Calu3 (cell line): Measurements from ENCODE around the gene UBN2. TPM values are rescaled to one million over a fixed set of nuclear protein-coding genes. Genes with fewer than 3 reads are reported as not detected.

Source experiments
- BruUV-seq: library from RNA; stranded (reverse); fragments of 400-500 nt; replicated peaks from 2 replicates; lab custom pipeline; 2021; lab: Mats Ljungman, UMichigan
- CTCF ChIA-PET: fragments of 300-600 bp; sonication (Branson Sonifier 250); formaldehyde crosslinking; loops from one replicate; lab custom pipeline; 2022; ENCODE audit warnings: antibody characterized with exemption; lab: Charles Lee
- DNase-seq: peaks from one replicate; pipeline ENCODE4 v3.0.0; 2022
- H3K27ac Mint-ChIP-seq: one replicate; pipeline ENCODE4 v1.8.0; 2022; ENCODE audit warnings: mixed read lengths; ENCODE audit not compliant: unreplicated experiment
- H3K27me3 Mint-ChIP-seq: one replicate; pipeline ENCODE4 v1.8.0; 2022; ENCODE audit warnings: mixed read lengths; ENCODE audit not compliant: unreplicated experiment
- H3K36me3 Mint-ChIP-seq: one replicate; pipeline ENCODE4 v1.8.0; 2022; ENCODE audit warnings: mild to moderate bottlenecking, moderate library complexity, mixed read lengths; ENCODE audit not compliant: insufficient read depth, unreplicated experiment
- H3K4me1 Mint-ChIP-seq: one replicate; pipeline ENCODE4 v1.8.0; 2022; ENCODE audit warnings: mild to moderate bottlenecking, low read depth, mixed read lengths; ENCODE audit not compliant: unreplicated experiment
- H3K4me3 Mint-ChIP-seq: one replicate; pipeline ENCODE4 v1.8.0; 2022; ENCODE audit warnings: mild to moderate bottlenecking, low read depth, moderate library complexity, mixed read lengths; ENCODE audit not compliant: unreplicated experiment
- H3K9me3 Mint-ChIP-seq: one replicate; pipeline ENCODE4 v1.8.0; 2022; ENCODE audit warnings: low read depth, mixed read lengths; ENCODE audit not compliant: unreplicated experiment
- intact Hi-C: fragments of 100-400 bp; cut with micrococcal nuclease; formaldehyde crosslinking; loops from one replicate; pipeline ENCODE4 v1.10.0; 2022; ENCODE audit not compliant: unreplicated experiment
- total RNA-seq: library from RNA; stranded (reverse); gene quantifications from 2 replicates; pipeline ENCODE4 v1.2.3, GENCODE V29; 2022
- TF ChIP-seq, protein P1 (sequence below): fragments of 200-600 bp; IDR thresholded peaks from one replicate; pipeline ENCODE4 v1.8.0; 2022; ENCODE audit warnings: antibody characterized with exemption; ENCODE audit not compliant: unreplicated experiment

UBN2 gene
- total RNA-seq, 1 experiment from 2014 or later = 19.2 TPM

- H3K27me3 Mint-ChIP-seq = no peaks in the 10 kb centered on the region
- intact Hi-C loops = no loop called here
- no peak for DNase-seq
- peaks cover 5% of the 10 kb centered on the region for H3K36me3 Mint-ChIP-seq
- H3K27ac Mint-ChIP-seq = no peak overlapping the region
- H3K9me3 Mint-ChIP-seq = peaks cover 4% of the 10 kb centered on the region
- CTCF ChIA-PET = no interaction called here
- TF ChIP-seq, protein P1, sequence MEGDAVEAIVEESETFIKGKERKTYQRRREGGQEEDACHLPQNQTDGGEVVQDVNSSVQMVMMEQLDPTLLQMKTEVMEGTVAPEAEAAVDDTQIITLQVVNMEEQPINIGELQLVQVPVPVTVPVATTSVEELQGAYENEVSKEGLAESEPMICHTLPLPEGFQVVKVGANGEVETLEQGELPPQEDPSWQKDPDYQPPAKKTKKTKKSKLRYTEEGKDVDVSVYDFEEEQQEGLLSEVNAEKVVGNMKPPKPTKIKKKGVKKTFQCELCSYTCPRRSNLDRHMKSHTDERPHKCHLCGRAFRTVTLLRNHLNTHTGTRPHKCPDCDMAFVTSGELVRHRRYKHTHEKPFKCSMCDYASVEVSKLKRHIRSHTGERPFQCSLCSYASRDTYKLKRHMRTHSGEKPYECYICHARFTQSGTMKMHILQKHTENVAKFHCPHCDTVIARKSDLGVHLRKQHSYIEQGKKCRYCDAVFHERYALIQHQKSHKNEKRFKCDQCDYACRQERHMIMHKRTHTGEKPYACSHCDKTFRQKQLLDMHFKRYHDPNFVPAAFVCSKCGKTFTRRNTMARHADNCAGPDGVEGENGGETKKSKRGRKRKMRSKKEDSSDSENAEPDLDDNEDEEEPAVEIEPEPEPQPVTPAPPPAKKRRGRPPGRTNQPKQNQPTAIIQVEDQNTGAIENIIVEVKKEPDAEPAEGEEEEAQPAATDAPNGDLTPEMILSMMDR = no peak
- BruUV-seq = no TSS peak
- no peak overlapping the region for H3K4me3 Mint-ChIP-seq
- H3K4me1 Mint-ChIP-seq = peaks cover 8% of the 10 kb centered on the region
Measured at GRCh38 chr7:139334399-139335150, 103.5 kb downstream of the UBN2 start.

- no peak for DNase-seq
- Mint-ChIP-seq H3K4me3 (peak overlapping the region; percentile 94), H3K9me3 (peaks cover 4% of the 10 kb centered on the region), H3K36me3 (peaks cover 31% of the 10 kb centered on the region), H3K27me3 (peaks cover 13% of the 10 kb centered on the region), H3K27ac (peak overlapping the region; percentile 74), H3K4me1 (peaks cover 25% of the 10 kb centered on the region)
- CTCF ChIA-PET = no interaction called here
- TF ChIP-seq, protein P1 = no peak
- intact Hi-C loops = no loop called here
- BruUV-seq = no TSS peak
Measured at GRCh38 chr7:139339025-139339424, 108.0 kb downstream of the UBN2 start.

DNA sequence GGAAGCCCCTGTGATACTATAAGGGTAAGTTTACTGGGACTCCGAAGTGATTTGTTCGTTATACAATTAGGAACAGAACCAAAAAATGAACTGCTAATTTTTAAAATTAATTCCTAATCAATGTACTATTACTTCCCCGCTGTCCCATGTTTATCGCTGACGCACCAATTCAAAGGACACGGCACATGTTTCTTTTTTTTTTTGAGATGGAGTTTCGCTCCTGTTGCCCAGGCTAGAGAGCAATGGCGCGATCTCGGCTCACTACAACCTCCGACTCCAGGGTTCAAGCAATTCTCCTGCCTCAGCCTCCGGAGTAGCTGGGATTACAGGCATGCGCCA, 108.6 kb downstream of the UBN2 start:
- BruUV-seq = TSS peak; percentile 49
- Mint-ChIP-seq H3K9me3 (peaks cover 4% of the 10 kb centered on the region), H3K4me3 (peak overlapping the region; percentile 94), H3K36me3 (peaks cover 31% of the 10 kb centered on the region), H3K27me3 (peaks cover 13% of the 10 kb centered on the region), H3K27ac (peak overlapping the region; percentile 100), H3K4me1 (peaks cover 25% of the 10 kb centered on the region)
- intact Hi-C loops = no loop called here
- TF ChIP-seq, protein P1 = no peak
- no peak for DNase-seq
- CTCF ChIA-PET = no interaction called here

DNA sequence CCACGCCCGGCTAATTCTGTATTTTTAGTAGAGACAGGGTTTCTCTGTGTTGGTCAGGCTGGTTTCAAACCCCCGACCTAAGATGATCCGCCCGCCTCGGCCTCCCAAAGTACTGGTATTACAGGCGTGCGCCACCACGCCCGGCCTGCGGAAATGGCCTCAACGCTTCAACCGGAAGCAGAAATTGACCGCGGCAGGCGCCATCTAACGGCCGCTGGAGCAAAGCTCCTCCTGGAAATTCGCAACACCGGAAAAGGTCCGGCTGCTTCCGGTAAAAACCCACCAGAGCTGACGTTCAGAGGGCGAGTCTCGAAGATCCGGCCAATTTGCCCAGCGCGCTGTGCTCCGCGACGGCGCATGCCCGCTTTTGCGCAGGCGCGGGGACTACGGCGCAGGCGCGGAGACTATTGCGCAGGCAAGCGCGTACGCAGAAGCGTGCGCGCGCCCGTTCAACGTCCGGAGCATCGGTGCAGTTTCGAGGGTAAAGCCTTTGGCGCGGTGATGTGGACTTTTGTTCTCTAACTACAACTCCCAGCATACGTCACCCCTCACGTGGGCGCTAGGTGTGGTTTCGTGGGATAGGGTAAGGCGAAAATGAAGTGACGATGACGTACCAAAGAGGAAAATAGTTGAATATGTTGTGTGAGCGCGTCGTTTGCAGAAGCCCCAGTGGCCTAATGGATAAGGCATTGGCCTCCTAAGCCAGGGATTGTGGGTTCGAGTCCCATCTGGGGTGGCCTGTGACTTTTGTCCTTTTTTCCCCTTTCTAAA, 109.2 kb downstream of the UBN2 start:
- Mint-ChIP-seq H3K4me1 (peaks cover 25% of the 10 kb centered on the region), H3K4me3 (peak overlapping the region; percentile 94), H3K27me3 (peaks cover 13% of the 10 kb centered on the region), H3K27ac (peak overlapping the region; percentile 100), H3K36me3 (peaks cover 31% of the 10 kb centered on the region), H3K9me3 (peaks cover 4% of the 10 kb centered on the region)
- intact Hi-C loops = no loop called here
- TF ChIP-seq, protein P1 = no peak
- CTCF ChIA-PET = interaction anchor here (0.6 kb wide), 1 partner anchor 696 kb away, joined by 3 read pairs; no protein-coding TSS in a partner anchor
- peak; percentile 97 for DNase-seq
- BruUV-seq = no TSS peak
